Measurements from ENCODE around the gene ORC5.
A peak's percentile ranks its signal among the peaks of the same experiment; 100 is the strongest.
"Not testable (repeated sequence)": the region's sequence is repeated elsewhere in the genome, so short reads cannot be mapped to it uniquely, and the experiment has no call there.

Gene ORC5

DNA sequence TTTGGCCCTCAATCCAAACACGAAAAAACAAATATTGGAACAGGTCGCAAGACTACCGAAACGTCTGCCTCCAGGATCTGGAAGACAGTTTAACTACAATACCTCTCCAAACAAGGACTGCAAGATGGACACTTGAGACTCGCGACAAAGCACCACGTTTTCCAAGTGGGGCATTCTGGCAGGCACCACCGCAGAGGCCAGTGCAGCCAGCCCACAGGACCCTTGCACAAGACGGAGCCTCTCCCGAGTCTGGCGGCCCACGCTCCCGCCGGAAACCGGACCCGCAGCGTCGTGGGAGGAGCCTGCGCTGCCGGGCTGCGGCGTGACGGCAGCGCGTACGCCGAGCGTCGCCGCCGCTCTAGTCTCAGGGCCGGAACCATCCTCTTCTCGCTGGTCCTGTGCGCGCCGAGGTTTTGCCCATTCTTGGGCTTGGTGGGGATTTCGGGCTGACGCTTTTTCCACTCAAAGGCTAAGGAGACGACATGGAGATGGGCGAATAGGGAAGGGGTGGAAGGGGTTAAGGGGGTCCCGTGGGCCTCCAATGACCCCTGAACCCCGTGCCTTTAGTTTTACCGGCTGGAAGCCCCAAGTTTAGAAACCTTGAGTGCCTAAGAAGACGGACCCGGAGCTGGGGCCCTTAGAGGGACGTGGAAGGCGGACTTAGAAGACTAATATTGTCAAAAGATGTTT lies at the start of gene ORC5:
TSS of gene ORC5 (minus strand) at position 283 of the 690 bp plus-strand sequence. CDS start at position 174, 109 bp downstream.
- peak; percentile 75 for DNase-seq

DNA sequence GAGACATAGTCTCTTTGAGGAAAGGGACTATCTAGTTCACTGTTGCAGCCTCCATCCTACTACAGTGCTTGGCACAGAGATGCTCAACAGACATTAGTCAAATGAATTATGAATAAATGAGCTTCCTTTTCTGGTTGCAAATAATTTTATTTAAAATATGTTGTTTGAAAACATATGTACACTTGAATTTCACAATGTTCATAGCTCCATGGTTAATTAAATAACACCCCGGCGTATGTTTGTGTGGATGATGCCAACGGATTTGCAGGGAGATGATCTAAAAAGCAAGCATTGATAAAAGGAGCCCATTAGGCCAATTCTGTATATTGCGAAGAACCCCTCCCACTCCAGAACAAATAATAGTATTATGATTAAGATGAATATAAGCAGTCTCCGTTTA lies 47.8 kb upstream of the ORC5 start:
- no peak for DNase-seq

GRCh38 chr7:104255194-104255593 lies 47.4 kb upstream of the ORC5 start:
- no peak for DNase-seq

- no peak for DNase-seq
Measured at GRCh38 chr7:104254696-104255095, 46.9 kb upstream of the ORC5 start.

- no peak for DNase-seq
Measured at GRCh38 chr7:104252409-104253134, 44.8 kb upstream of the ORC5 start.

- DNase-seq, result no peak
Measured at GRCh38 chr7:104242638-104243037, 34.8 kb upstream of the ORC5 start.

DNA sequence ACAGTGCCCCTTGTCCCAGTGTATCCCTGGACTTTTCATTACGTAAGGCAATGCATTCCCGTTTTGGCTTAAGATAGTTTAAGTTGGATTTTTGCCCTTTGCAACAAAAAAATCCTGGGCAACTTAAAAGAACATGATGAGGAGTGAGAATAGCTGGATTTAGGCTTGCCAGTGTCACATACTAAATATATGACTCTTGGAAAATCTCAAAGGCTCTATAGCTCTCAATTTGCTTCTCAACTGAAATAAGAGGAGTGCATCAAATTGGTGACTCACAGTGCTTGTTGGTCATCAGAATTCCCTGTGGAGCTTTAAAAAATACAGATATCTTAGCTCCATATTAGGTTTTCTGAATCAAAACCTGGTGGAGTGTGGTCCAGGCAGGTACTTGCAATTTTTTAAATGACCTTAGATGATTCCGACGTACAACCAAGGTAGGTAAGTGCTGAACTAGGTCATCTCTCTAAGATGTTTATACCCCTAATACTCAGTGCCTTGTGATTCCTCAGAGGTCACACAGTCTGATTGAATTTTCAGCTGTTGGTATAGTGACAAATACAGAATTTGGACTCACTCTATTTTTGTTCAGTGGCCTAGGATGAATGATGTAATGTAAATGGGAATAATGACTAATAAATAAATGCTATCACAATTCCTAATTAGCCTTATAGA lies 33.9 kb upstream of the ORC5 start:
- no peak for DNase-seq

DNA sequence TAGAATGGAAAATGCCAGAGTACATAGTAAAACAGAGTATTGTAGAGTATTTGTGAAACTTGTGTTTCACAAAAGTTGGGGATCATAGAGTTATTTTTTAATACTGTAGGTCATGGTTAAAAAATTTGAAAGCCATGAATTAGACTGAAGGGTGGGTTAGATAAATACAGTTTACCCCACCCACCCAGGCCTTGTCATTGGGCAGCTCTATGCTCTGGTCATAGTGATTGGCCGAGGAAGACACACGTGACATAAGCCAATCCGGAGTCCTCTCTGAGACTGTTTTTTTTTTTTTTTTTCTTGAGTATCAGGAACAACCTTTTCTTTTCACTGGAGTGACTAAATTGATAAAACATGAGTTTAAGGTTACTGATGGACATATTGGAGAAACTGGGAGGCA lies 33.3 kb upstream of the ORC5 start:
- no peak for DNase-seq

DNA sequence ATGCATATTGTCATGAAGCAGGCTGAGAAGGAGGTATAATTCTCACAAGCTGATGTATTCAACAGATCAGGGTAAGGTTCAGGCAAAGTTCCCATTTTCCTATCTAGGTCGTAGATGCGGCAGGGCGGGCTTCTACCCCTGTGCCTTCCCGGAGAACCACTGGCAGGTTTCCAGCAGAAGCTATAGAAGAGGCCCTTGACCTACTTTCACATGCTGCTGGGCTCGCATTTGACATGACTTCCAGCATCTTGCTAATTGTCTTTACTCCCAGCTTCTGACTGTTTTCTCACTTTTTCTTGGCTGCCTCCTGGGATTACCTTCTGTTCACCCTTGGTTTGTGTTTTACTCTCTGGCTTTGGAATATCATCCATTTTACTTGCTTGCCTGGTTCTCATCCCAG lies 32.6 kb upstream of the ORC5 start:
- no peak for DNase-seq

DNA sequence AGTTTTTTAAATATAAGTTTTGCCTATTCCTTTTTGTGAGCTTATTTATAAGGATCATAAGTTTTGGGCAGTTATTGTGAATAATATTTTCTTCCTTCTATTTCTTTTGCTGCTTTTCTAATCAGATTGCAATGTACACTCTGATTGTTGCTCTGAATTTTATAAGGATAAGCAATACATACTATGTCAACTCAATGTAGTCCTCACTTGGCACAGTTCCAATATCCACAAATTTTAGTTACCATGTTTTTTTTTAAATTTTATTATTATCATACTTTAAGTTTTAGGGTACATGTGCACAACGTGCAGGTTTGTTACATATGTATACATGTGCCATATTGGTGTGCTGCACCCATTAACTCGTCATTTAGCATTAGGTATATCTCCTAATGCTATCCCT lies 27.2 kb upstream of the ORC5 start:
- not testable (repeated sequence) for DNase-seq

DNA sequence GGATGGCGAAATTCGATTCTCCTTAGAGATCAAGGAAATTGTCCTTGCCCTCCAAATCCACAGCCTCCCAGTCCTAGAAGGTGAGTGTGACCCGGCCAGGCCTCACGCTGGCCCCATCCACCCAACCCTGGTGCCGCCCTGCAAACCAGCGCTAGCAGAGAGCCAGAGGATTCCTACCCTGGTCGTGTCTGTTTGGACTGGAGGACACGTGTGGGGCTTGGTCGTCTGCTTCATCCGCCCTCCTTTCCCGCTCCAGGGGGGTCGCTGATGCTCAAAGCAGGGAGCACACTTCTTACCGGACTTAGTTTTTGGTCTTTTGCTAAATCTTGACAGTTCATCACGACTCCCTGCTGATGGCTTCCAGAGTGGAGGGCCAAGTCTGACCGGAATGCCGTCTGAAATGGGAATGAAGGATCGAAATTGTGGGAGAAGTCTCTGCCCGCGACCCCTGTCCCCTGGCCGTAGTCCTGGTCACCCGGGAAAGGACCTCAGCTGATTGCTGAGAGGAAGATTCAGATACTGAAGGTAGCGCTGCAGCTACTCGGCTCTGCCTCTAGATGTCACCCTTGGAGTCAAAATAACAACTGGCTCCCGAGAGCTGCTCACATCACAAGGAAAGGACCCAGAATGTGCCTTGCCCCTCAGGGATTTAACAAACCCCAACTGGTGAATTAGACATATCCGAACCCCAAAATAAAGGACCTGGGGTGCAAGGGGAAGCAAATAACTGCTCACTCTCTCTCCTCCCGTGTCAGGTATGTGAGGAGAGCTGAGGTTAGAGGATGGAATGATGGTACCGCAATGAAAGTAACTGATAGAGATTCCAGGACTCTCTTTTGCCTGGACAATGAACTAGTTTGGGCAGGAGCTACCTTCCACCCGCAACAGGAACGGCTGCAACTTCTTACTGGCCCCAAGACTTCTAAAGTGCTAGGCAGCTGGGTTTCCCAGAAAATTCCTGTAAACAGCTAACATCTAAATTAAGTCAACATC lies 23.5 kb upstream of the ORC5 start:
- peak; percentile 16 for DNase-seq

DNA sequence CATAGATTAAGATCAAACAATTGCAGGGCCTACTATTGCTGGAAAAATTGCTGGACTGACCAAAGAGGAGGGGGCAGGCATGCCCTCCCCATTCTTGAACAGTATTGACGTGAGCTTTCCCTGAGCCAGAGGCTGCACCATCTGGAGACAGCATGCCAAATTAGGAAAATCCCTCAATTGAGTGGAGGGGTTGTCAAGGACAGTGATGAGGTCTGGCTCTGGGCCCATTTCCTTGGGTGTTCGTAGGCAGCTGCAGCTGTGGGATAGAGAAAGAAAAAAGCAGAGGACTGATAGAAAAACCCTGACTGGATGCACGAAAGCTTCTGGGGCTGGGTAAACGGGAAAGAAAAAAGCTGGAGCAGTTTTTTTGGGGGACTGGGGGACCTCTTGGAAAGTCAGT lies 22.8 kb upstream of the ORC5 start:
- no peak for DNase-seq

DNA sequence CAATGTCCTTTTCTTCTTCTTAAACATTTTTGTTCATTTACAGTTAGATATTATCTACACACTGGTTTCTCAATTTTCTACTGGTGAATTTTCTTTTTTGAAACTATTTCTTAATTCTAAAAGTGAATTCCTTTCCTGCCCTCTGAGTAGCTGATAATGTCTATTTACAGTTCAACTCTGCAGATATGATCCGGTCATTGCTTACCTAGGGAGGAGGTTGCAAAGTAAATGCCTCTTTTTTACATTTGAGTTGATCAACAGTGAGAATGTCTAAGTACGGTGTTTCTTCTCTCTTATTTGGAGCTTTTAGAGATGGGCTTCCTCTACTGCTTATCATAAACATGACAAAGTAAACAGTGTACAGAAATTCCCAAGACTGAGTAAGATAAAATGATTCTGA lies 20.6 kb upstream of the ORC5 start:
- no peak for DNase-seq

DNA sequence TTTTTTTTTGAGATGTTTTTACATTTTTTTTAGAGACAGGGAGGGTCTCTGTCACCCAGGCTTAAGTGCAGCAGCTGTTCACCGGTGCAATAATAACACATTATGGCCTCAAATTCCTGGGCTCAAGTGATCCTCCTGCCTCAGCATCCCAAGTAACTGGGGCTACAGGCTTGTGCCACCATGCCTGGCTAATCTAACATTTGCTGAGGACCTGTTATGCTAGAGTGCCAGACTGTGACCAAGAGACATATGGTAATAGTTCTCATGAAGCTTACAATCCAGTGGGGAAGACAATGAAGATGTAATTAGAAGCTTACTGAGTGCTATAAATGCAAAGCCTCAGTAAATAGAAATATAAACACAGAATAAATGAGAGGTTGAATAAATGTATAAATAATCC lies 17.6 kb upstream of the ORC5 start:
- DNase-seq, result no peak

DNA sequence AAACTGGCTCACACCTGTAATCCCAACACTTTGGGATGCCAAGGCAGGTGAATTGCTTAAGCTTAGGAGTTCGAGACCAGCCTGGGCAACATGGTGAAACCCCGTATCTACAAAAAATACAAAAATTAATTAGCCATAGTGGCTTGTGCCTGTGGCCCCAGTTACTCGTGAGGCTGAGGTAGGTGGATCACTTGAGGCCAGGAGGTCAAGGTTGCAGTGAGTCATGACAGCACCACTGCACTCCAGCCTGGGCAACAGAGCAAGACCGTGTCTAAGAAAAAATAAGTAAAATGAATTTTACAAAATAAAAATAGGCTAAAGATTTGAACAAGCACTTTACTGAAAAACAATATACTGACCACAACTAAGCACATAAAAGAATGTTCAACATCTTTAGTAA lies 9.8 kb upstream of the ORC5 start:
- no peak for DNase-seq

- no peak for DNase-seq
Measured at GRCh38 chr7:104209063-104209462, 1.2 kb upstream of the ORC5 start.

GRCh38 chr7:104208421-104208780 lies 588 bp upstream of the ORC5 start:
- no peak for DNase-seq

DNA sequence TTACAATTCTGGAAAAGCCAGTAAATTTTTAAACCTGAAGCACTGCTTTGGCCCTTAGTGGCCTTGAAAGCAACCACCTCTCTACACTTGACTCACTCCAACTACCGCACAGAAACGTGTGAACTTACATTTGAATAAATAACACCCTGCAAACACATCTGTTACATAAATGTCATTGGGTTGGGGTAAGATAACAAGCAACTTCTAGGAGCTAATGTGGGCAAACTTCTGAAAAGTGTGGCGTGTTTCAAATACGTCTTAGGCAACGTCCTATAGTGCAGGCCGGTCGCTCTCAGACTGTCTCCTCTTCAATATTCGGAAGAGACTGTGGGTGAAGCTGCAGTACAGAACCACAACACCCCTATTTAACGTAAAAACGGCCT lies 474 bp downstream of the ORC5 start:
- no peak for DNase-seq

- DNase-seq, result no peak
Measured at GRCh38 chr7:104206841-104207240, 972 bp downstream of the ORC5 start.

GRCh38 chr7:104198673-104199278 lies 9.0 kb downstream of the ORC5 start:
- no peak for DNase-seq

- no peak for DNase-seq
Measured at GRCh38 chr7:104196161-104196560, 11.7 kb downstream of the ORC5 start.

- no peak for DNase-seq
Measured at GRCh38 chr7:104192434-104192833, 15.4 kb downstream of the ORC5 start.

- no peak for DNase-seq
Measured at GRCh38 chr7:104185346-104185745, 22.5 kb downstream of the ORC5 start.
